NOMO-1 treated with DMSO at 0.1 percent for 48 hours (cell line): ENCODE data around the gene TTN.

Experiments
- DNase-seq: peaks from one replicate; lab custom pipeline; 2025; ENCODE audit not compliant: unreplicated experiment; lab: John Stamatoyannopoulos, UW

Gene TTN

DNA sequence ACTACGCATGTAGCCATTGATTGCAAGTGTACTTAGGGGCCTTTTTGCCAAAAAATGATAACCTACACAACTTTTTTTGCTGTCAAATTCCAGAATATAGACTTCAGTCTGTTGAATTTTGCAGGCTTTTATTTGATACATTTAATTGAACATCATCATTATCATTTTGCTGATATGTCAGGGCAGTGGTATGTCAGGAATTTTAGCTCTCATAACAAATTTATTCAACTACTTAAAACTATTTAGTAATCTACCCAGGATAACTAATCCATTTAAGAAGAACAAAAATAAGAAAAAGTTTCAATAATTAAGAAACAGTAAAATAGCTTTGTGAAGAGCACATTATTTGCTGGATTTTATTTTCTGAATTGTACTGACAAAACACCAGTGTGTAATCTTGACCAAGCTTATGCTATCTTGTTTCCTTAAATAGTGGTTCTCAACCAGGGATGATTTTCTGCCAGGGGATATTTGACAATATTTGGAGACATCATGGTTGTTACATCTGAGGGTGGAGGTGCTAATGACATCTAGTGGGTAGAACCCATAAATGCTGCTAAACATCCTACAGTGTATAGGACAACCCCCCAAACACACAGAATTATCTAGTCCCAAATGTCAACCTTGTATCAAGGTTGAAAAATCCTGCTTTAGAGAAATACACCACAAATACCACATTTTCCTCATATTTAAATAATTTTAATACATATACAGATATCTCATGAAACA is 12.1 kb upstream of the TTN start:
- DNase-seq: no peak

DNA sequence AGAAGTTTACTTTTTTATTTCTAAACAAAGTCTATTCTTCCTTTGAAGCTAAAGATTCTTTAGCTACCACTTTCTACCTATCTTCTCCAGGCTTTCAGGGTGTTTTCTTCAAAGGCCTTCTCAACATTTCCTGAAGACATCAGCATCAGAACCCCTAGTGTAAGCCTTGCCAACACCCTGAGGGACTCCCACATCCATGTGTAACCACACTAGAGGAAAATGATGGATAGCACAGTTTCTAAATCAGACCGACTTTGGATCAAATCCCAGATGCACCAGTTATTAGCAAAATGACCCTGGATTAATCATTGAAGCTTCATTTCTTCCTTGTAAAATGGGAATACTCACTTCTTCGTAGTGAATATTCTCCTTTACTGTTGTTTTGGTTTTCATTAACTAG is 4.7 kb upstream of the TTN start:
- no peak for DNase-seq

DNA sequence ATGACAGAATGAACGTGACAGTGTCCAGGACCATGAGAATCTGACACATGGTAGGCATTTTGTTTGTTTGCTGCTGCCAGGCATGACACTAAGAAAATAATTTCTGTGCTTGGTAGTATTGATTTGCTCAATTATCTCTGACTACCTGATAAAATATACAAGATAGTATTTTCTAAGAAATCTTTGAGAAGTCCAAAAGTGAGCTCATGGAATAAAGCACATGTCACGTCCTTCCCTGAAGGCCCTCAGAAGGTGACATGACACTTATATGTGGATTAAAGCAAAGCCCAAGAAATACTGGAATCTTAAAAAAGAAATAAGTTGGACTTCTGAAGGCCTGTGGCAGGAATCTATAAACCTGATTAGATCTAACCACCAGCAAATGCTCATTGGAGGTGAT is 3.8 kb upstream of the TTN start:
- DNase-seq: no peak

DNA sequence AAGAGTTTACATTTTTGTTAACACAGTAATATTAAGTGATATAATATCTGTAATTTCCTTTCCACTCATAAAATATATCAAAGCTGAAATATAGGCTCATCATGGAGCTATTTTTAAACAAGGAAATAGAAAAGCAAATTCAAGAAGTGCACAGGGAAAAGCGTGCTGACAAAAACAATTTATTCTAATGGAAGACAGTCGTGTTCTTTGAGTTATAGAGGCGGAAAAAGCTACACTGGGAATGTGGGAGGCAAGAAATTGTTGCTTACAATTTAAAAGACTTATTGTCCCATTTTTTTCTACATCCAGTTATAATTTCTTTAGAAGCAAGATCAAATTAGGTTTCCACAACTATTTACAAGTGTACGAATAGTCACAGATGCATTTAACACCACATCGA is 3.2 kb upstream of the TTN start:
- no peak for DNase-seq

DNA sequence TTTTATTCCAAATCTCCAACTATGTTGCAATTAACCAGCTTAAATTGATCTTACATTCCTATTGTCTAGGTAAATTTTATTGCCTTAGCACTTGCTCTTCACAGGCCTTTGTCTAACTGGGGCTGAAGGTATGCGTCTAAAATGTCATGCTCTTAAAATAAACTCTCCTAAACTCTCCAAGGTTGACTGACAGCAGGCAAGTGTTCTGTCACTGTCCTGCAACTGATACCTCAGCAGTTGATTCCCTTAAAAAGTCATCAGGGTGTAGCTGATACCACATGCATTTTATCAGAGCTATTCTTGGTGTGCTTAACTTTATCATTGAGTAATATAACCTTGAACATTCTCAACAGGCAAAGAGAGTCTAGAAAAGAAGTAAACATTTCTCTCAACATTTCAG is 680 bp downstream of the TTN start:
- DNase-seq: no peak

DNA sequence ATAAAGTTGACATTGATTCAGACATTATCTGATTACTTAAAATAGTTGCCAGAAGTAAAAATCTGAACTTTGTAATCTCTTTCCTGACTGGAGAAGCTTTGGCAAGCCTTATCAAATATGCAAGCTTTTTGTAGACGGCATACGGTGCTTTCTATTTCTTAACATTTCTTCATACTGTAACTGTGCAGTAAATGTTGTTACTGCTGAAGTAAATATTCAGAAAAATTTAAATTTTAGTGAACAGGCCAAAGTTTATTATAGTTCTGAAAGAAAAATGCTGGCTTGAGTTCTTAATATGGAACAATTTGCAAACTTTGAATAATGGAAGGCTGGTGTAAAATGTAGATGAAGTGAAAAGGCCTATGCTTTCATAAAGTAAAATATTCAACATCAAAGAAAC is 1.8 kb downstream of the TTN start:
- DNase-seq: no peak

DNA sequence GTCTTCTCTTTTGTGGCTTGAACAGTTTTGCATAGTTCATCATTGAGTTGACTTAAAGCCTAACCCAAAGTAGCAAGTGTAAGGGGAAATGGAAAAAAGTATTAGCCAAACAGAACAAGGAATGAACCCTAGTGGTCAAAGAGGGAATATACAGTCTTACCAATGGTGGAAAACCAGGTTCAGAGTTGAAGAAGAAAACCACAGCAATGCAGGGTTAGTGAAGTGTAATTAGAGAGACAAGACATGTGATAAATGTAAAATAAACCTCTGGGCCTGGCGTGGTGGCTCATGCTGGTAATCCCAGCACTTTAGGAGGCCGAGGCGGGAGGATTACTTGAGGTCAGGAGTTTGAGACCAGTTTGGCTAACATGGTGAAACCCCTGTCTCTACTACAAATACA is 2.4 kb downstream of the TTN start:
- DNase-seq: peak; percentile 49

DNA sequence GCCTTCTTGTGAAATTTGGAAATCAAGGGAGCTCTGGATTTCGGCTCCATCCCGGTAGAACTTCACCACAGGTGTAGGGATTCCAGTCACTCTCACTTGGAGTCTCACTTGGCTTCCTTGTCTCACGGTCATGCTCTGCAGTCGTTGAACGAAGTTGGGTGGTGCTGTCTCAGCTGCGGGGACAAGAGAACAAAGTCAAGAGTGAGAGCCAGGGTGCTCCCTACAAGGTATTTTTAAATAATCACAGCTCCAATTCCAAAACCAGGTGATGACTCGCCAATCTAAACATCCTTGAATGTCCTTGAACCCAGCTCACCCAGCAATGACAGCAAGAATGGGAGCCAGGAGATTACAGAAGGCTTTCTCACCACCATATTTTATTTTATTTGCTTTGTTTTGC is 6.7 kb downstream of the TTN start:
- DNase-seq: no peak

DNA sequence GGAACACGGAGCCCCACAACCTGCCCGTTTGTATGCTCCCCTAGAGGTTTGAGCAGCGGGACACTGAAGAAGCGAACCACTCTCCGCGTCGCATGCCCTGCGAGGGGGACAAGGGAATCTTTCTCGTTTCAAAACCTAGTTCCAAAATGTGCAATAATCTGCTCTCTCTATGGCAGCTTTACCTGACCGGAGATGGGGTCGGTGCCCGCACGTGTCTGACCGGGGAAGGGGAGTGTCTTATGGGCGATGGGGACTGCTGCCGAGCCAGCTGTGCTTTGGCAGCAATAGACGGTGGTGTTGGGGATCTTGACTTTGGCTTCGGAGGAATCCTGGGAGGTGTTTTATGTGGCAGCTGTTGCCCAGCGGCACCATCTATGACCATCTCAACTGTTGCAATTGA is 7.9 kb downstream of the TTN start:
- DNase-seq: no peak

DNA sequence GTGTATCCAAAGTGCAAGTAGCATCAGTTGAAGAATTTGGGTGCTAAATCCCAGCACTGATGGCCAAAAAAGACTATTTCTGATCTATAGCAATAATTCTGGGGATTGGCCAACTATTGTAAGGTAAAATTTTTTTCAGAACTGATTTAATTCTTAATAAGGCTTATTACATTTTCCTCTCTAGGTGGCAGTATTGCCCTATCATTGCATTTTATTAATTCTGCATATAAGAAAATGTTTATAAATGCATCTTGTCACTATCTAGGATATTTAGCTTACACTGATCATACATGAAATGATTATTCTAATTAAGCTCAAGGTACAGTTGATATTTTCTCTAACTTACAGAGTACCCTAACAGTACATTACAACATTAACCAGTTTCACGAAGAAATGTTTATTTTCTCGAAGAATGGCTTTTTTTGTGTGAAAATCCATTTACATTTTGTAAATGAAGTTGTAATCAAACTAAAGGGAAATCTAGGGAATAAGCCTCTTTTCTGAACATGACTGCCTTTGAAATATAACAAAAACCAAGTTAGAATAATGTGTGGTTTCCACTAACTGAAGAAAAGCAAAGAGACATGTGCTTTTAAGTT is 11.0 kb downstream of the TTN start:
- DNase-seq: peak; percentile 44

DNA sequence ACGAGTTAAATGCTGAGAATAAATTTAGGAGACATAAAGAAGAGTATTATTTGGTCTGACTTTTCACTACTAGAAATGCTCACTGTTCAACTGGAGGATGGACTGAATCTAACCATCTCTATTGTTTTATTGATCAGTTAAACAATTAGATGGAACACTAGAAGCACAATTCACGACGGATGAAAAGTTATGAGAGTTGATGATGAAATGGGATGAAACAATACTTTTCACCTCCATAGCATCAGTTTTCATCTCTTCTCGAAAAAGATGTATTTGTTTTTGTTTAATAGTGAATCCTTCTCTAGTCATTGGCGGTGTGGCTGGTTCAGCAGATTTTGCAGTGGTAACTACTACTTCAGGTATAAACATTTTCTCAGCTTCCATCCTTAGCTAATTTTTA is 19.3 kb downstream of the TTN start:
- DNase-seq: no peak

DNA sequence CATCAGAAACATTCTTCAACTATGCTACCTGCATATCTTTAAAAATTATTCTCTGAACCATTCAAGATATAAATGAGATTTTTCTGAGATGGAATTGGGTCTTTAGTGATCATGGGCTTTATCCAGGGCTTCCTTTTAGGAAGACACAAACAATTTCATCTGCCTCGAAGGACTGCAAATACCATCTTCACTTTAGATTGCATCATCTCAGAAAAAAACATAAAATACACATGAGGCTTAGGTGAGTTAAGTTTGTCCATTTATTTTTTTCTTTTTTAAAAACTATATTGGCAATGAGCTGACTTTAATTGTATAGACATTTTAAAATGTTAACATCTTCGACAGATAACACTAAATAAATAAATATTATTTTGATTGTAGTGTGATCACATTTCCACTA is 20.1 kb downstream of the TTN start:
- no peak for DNase-seq

DNA sequence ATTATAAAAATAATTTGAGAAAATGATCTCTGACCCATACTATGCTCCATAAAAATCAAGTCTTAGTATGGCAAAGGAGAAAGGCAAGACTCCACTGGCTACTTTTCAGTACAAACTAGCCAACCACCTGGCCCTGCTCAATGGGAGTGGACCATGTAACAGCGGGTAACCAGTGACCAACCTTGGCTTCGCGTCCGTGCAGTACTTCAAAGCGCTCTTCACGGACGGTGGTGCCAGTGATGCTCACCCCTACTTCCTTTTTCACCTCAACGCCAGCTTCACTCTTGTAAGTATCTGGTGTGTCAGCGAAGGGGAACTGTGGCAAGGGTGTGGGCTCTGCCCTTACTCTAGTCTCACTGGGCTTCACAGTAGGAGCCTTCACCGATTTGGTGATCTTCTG is 23.3 kb downstream of the TTN start:
- no peak for DNase-seq

DNA sequence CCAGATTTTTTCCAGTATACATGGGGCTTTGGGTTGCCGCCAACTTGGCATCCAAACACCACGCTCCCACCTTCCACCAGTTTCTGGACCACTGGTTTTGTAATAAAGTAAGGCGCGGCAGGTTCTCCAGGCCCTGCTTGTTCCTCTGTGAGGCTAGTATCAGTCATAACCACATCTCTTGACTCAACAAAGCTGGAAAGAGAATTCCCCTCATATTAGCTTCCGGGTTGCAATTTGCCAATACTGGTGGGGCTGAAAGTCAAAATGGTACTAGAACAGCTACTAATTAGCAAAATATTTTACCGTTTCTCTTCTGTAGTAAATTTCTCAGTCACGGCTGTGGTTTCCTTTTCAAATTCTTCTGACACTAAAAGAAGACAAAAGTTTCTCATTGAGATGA is 25.0 kb downstream of the TTN start:
- DNase-seq: no peak

DNA sequence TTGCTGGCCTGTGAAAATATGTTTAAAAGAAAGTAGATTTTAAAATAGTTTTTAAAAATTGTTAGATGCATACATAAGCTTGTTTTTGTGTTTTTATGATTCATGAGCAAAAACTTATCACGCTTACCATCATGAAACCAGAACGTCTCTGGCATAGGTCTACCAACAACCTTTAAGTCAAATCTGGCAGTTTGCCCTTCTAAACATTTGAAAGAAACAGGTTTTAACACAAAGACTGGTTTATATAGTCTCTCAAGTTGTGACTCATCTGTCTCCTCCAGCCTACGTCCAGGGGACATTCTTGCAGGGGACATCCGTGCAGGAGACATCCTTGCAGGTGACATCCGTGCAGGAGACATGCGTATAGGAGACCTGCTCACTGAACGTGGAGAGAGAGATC is 29.6 kb downstream of the TTN start:
- no peak for DNase-seq

DNA sequence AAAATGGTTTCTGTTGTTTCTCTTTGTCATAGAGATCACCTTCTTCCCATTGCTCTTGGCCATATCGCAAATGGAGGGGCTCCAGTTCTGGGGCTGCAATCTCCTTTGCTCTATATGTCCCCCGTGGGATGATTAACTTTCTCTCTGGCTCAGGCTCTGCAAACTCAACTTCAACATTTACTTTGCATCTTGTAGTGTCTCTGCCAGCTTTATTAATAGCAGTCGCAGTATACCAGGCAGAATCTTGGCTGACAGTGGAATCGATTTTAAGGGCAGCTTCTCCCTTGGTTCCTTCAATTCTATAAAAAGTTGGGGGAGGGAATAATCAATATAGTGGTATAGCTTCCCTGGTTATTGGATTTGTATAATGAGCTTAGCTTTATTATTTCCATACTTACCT is 30.5 kb downstream of the TTN start:
- DNase-seq: no peak

DNA sequence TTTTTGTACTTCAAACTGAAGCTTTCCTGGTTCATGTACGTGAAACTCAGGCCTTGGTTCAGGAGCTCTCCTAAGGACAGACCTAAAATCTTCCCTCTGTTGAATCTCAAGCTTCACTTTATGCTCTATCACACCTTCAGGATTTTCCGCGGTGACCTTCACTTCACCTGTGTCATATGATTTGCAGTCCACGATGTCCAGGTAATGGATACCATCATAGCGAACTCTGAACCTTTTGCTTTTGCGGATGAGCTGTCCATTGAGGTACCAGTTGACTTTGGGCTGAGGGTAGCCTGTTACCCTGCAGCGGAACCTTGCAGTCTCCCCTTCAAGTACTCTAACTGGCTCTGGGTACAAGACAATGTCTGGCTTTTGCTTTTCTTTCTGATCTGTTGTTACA is 31.2 kb downstream of the TTN start:
- no peak for DNase-seq

DNA sequence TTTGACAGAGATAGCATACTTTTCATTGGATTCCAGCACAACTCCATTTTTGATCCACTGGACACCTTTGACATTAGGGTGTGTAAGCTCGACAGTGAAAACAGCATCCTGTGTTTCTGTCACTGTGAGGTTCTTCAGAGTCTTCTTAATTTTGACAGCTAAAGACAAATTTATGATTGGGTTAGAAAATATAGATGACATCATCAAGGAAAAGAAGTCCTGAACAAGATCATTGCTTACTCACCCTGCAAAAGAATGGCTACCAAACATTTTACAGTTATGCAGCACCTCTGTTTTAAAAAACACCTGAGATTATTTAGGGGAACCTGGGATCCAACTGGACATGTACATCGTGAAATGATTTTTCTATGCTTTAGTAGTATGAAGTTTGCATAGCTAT is 36.7 kb downstream of the TTN start:
- no peak for DNase-seq

DNA sequence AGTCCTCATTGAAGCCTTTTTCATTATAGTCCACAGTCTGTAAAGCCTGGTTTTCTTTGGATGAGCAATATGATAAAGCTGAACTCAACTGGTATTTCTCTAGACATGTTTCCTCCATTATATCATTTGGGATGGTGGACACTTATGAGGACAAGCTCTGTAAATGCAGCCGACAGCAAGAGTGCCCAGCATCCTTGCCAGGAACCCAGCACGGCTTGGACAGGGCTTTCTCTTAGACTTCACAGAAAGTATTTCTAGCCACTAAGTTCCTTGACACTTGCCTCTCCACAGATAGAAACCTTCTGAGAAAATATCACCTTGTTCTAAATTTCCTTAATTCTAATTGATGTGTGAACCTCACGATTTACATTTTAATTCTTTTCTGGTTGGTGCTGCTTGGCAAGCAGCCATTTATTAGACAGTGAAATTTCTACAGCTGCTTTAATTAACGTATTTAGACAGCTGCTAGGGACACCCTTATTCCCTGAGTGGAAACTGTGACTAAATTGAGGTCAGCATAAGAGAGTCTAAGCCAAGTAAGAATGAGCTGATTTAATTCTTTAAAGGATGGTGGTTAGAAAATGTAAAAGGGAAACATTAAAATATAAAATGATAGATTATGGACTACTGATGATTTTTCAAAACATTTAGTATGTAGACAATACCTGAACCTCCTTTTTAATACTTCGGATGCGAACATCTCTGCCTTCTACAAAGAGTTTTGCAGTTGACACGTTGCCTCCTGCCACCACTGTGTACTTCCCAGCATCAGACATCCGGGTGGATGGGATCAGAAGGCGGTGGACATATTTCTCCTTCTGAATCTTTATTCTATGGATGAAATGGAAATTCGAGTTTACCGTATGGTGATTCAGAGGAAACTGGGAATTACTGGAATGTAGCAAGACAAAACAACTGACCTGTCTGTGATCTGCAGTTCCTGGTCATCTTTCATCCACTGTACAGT is 39.8 kb downstream of the TTN start:
- no peak for DNase-seq

DNA sequence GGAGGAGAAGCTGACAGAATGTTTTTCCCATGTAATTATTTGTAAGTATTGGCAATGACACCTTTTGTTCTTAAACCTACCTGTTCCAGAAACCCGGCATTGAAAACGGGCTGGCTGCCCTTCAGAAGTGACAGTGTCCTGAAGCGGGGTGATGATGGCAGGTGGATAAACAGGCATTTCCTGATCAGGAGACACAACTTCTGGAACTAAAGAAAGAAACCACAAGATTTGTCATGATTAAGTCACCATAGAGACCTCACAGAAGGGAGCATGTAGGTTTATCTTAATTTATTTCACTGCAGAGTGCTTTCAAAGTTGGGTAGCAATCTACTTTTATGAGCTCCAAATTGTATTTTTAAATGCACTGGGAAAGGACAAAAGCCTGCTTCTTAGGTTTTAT is 43.1 kb downstream of the TTN start:
- no peak for DNase-seq

DNA sequence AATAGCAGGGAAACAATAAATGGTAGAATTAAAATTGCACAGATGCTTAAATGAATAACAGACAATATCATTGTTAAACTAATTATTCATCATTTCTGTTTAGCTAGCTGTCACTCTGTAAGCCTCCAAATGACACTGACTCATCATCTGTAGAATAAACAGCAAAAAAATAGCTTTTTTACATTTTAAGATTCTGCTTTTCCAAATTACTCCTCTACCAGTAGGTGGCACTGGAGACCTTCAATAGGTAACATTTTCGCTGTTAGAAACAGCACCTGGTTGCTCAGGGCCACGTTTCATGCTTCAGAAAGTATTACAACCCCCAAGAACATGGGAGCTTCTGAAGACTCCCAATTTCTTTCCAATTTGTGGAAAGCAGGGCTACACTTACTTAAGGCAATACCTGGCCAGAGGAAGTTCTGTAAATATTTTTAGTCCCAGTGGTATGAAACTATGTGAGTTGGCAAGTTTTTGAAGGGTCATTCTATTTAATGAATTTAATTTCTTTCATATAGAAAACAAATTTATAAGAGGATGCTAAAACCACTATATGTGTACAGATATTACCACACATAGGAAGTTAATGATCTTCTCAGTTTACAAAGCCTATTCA is 45.4 kb downstream of the TTN start:
- peak; percentile 26 for DNase-seq

DNA sequence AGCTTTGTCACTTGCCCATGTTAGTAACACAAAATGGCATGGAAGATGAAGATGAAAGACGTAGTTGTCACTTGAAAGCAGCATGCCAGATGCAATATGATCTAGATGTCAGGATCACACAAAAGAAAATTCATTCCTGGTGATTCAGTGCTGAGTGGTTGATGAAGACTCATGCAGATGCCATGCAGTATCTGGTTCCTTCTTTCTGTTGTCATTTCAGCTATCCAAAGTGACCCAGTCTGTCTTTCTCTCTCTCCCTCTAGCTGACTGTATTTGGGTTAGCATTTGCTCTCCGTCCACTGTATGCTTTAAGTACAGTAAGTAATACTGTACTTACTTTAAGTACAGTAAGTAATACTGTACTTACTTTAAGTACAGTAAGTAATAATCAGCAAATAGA is 50.4 kb downstream of the TTN start:
- DNase-seq: no peak
